GM18870 (cell line): Measurements from ENCODE around the gene RBP5.

Source experiments
- ATAC-seq: cut with Tn5 transposase; IDR thresholded peaks from one replicate; pipeline ENCODE4 v1.9.1; 2021; ENCODE audit warnings: moderate library complexity; ENCODE audit not compliant: unreplicated experiment

The RBP5 gene, protein sequence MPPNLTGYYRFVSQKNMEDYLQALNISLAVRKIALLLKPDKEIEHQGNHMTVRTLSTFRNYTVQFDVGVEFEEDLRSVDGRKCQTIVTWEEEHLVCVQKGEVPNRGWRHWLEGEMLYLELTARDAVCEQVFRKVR

DNA sequence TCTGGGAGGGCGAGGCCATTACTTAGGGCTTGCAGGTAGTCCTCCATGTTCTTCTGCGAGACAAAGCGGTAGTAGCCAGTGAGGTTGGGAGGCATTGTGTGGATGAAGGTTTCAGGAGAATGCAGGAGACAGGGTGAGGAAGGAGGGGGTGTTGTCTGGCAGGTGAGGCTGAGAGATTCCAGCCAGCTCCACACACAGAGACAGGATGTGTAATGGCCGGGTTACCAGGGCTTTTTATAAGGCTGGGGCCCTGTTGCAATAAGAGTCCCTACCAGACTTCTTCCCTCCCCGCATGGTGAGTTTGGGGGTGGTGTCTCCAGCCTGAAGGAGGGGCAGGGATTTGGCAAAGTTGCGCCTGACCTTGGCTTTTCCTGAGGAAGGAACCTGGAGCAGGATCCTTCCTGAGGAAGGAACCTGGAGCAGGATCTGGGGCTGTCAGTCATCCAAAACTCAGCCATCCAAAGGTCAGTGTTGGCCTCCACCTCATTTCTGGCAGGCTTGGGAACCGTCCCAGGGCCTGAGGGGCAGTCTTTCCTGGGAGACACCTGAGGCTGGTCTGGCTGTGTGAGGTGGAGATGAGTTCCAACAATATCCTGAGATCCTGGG, at the start of gene RBP5:
Gene RBP5, minus strand, starts transcription at position 209 of the 606 bp plus-strand sequence. Its CDS starts 114 bp downstream, at position 95.
- ATAC-seq: no peak

DNA sequence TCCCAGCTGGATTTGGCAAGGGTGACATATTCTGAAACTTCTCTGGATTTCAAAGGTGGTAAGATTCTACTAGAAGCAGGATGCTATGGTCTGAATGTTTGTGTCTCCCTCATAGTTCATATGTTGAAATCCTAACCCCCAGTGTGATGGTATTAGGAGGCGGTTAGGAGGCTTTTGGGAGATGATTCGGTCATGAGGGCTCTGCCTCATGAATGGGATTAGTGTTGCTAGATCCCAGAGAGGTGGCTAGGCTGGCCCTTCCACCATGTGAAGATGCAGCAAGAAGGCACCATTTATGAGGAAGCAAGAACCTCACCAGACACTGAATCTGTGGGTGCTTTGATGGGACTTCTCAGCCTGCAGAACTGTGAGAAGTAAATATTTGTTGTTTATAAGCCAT, 49.8 kb upstream of the RBP5 start:
- no peak for ATAC-seq

DNA sequence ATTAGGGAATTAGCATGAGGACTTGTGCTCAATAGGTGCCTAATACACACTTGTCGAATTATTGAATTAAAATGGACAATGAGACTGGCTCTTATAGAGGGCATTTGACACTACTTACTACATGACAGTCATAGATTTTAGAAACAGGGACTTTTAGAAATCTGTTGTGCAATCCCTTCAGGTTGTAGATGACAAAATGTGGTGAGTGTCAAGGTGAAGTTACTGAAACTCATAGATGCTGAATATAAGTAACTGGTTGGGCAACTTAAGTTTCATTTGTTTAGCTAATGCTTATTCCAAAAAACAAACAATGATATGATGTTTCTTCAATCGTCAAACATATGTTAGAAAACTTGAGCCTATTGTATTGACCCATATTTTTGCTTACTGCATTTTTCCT, 47.9 kb upstream of the RBP5 start:
- ATAC-seq: no peak

DNA sequence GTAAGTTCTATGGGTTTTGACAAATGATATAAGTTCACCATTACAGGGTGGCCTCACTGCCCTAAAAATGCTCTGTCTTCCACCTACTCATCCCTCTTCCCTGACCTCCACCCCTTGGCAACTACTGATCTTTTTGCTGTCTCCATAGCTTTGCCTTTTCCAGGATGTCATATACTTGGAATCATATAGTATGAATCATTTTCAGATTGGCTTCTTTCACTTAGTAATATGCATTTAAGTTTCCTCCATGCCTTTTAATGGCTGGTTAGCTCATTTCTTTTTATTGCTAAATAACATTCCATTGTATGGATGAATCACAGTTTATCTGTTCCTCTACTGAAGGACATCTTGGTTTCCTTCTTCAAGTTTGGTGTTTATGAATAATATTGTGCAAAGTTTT, 46.8 kb upstream of the RBP5 start:
- no peak for ATAC-seq

DNA sequence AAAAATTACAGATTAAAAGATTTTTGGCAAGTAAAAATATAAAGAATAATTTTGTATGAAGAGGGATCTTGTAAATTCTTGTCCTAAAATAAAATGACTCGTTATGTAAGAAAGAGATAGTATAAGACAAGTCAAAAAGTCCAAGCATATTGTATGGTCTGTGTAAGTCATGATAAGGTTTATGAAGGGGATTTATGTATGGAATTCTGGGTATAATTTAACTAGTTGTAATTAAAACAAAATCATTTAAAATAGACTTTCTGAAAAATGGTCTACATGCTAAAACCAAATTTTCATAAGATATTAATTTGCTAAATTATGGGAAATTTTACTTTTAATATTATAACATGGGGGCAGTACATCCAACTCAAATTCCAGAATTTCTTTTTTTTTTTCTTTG, 43.2 kb upstream of the RBP5 start:
- ATAC-seq: no peak

DNA sequence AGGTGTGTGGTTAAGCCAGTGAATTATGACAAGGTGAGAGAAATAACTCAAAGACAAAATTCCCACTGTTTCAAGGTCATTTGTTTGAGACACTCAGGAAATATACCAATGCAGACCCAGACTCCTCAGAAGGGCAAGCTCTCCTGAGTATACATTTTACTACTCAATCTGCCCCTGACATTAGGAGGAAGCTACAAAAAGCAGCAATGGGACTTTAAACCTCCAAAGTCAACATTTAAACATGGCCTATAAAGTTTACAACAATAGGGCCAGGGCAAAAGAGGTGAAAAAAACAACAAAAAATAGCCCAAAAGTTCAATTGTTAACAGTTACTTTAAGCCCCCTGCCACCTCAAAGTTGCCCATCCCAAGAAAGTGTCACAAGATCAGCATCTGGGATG, 41.3 kb upstream of the RBP5 start:
- ATAC-seq: no peak

DNA sequence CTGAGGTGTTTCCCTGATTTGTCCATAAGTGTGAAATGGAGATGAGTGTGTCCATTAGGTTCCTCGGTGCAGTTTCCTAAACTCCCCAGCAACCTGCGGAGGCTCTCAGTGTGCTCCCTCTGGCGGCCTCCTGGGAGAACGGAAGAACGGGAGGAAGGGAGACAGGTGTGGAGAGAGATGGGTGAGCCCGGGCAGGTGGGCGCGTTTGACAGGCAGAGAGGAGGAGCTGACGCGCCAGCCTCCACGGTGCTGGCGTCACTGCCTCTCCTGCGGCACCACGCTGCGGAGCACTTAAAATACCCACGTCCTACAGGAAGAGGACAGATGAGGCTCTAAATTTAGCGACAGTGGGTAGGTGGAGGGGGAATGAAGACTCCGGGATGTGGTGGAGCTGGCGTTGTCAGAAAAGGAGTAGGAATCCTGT, 34.0 kb upstream of the RBP5 start:
- ATAC-seq: no peak

DNA sequence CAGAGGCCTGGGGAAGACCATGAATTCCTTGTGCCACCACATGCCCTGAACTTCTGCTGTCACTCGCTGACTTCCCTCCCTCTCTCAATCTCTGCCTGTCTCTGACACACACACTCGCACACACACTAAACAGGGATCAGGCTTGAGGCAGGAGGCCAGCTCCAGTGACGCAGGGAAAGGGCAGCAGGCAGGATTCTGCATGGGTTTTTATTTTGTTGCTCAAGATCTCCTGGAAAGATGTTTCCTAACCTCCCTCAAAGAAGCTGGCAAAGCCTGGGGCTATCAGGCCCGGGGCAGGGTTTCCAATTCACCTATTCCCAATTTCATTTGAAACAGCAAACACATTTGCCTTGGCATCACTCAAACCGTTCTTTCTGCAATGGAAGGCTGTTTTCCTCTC, 33.1 kb upstream of the RBP5 start:
- ATAC-seq: no peak

DNA sequence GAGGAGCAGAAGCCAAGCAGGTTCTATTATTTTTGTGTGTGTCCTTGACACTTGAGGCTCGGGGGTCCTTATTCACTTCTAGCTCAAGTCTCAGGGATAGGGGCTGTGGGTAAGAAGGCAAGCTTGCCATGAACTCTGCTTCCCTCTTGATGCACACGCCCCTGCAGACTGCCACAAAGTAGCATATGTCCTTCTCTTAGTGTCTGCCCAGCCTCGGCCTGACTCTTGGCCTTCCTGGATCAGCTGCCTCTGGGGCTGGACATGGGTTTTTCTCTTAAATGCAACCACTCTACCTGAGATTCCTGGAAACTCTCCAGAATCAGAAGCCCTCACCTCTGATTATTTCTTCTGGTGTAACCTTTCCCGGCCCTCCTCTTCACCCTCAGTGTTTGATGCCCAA, 32.6 kb upstream of the RBP5 start:
- ATAC-seq: no peak

DNA sequence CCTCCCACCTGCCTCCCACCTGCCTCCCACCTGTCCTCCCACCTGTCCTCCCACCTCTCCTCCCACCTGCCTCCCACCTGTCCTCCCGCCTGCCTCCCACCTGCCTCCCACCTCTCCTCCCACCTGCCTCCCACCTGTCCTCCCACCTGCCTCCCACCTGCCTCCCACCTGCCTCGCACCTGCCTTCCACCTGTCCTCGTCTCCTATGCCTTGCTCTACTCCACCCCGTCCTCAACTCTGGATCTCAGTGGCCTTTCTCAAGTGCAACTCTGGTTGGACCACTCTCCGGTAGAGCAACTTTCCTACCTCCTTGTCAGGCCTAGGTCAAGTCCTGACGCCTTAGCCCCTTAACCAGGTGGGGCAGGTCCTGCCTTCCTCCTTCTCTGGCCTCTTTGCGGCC, 31.5 kb upstream of the RBP5 start:
- no peak for ATAC-seq

DNA sequence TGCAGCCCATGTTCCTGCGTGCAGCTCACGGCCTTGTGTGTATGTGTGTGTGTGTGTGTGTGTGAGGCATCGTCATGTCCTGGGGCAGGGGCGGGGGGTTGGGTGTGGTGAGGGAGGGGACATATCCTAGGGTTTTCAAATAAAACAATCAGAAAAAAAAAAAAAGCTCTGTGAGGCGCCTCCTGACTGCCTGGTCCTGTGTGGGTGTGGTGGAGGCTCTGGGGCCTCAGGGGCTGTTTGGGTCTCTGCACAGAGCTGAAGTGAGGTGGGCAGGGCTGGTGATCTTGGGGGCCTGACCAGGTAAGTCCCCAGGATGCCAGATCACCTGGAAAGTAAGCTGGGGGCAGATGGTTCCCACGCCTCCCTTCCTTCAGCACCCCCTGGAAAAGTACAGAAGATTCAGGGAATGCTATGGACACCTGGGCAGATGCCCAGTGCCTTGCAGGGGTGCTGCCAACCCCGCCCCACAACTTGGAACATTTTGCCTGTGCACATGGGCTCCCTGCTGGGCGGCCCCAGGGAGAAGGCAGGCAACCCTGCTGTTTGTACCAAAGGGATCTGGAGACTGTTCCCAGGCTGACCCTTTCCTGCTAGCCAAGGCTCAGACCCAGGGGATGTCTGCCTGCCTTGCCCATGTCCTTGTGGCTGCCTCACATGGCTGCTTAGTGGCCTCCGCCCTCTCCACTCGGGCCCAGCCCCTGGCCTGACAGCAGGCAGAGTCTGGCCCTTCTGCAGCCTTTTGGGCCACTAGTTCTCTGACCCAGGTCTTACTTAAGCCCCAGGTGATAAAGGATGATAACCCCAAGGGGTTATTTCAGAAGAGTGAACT, 30.3 kb upstream of the RBP5 start:
- no peak for ATAC-seq

DNA sequence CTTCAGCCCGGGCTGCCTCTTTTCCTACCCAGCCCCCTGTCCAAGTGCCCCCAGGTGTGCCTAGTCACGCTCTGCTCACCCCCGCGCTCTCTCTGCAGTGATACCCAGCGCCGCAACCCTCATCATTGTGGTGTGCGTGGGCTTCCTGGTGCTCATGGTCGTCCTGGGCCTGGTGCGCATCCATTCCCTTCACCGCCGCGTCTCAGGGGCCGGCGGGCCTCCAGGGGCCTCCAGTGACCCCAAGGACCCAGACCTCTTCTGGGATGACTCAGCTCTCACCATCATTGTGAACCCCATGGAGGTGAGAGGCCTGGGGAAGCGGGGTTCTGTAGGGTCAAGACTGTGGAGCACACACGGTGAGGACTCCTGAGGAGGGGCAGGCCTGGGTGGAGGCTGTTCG, 28.7 kb upstream of the RBP5 start:
- no peak for ATAC-seq

DNA sequence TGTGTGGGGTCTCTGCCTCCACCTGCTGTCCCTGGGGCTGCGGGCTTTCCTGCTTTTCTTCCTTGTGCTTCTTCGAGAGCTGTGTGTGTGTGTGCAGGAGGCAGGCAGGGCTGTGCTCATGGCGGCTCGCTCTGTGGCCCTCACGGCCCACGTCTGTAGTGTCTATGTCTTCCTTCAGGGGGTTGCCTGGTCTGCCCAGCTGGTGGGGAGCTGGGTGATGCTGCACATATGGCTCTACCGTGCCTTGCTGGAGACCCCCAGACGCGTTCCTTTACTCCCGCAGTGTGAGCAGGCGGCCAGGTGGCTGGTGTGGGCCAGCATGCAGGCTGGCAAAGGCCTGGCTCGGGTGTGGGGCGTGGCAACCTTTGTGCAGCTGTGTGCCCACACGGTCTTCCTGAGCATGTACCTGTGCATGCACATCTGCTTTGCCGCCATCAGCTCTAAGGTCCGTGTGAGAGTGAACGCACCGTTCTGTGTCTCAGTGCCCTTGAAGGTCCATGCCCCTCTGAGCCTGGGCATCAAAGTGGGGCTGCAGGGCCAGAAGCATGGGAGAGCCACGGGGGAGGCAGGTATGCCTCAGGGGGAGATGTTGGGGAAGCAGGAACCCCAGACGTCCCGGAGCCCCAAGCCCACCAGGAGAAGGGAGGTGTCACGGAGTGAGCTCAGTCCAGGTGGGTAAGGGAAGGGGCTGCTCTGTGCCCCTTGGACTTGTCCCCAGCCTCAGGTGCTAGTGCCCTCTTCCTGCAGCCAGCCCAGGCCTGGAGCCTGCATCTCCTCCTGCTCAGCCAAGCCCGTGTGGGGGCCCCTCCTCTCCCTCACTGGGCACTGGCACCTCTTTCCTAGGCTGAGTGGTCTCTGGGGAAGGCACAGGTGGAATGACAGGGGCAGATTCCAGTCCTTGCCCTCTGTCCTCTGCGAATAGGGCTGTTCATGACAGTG, 27.8 kb upstream of the RBP5 start:
- ATAC-seq: no peak

DNA sequence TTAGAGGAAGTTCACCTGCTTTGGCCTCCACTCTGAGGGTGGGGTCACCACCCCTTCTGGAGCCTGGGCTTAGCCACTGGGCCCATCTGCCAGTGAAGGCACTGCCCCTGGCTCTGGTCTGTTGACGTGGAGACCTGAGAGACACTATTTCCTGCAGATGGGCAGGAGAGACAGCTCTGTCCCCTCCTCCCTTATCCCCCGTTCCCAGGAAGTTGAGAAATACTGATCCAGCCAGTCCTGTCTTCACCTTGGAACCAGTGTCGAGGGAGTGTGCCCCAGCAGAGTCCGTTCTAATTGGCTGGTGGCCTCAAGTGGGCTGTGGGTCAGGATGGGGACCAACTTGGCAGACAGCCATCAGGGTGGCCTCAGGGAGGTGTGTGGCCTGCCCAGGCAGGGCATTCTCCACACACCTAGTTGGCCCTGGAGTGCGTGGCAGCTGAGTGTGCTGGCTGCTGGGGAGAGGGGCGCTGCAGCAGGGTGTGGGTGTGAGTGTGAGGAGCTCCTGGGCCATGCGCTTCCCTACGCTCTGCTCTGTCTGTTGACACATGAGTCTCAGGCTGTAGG, 26.9 kb upstream of the RBP5 start:
- ATAC-seq: no peak

DNA sequence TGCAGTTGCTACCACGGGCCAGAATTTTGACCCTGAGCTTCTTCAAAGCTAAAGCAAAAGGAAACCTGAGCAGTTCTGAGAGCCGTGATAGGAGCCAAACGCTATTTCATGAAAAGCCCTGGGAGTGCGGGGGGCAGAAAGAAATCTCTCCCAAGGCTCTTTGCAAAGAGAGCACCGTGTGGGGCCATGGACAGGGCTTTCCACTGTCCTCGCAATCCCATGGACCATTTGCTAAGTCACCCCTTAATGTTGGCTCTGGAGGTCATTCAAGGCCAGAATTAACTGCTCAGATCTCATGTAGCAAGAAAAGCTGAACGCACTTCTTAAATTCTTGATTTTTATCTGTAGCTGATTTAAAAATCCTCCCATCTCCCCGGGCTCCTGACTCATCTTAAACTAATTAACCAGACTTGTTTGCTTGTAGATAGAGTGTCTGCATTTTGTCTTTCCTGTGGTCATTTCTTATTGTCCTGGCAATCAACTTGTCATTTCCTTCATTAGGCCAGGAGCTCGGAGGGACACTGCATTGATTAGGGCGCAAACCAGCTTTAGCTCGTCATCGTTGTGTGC, 26.3 kb upstream of the RBP5 start:
- ATAC-seq: no peak

DNA sequence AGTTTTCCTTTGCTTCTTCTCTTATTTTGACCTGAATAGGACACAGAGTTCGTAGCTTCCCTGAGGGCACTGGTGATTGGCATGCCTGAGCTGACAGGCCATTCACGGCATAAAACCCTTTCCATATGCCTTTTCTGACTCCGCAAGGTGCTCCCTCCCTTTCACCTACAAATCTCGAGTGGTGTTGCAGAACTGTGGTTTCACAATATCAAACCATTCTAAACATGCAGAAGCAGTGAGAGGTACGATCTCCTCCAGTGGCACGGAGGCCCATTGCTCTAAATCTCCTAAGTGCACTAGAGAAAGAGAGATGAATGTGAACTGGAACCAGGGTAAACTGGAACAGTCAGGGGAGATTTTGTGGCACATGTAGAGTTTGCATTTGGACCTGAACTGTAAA, 25.4 kb upstream of the RBP5 start:
- ATAC-seq: no peak

DNA sequence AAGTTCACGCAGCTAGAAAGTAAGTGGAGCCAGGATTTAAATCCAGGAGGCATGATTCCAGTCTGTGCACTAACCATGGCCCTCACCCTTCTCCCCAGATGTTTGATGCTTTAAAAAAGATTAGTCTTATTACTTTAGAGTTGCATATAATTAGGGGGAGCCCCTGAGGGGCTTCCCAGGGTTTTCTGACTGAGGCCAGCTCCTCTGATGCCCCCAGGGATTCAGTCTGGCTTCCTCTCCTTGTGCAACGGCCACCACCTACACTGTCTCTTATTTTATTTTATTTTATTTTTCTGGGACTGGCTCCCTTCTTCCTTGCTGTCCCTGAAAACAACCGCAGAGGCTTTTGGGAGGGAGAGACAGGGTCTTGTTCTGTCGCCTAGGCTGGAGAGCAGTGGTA, 24.1 kb upstream of the RBP5 start:
- ATAC-seq: no peak

DNA sequence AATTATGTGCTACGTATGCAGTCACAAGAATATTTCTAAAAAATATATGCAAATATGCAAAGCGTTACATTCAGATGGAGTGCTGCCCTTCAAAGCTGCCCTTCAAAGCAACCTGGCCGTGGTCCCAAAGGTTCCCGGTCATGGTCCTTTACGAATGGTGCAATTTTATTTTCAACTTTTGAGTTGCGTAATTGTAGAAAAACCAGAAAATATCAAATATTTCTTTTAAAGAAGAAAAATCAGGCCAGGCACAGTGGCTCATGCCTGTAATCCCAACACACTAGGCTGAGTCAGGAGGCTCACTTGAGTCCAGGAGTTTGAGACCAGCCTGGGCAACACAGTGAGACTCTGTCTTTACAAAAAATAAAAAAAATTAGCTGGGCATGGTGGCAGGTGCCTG, 22.8 kb upstream of the RBP5 start:
- ATAC-seq: no peak

DNA sequence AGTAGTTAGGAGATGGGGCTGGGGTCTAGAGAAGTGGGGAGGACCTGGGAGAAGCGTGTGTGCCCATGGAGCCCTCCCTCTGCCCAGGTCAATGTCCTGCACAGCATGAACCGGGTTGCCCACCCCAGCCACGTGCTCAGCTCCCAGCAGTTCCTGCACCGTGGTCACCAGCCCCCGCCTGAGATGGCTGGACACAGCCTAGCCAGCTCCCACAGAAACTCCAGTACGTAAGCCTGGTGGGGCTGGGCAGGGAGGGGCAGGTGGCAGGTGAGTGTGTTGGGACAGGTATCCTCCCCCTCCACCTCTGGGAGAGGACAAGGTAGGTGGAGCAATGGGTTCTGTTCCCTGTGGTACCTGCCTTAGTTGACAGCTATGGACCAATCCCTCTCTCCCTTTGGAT, 22.2 kb upstream of the RBP5 start:
- no peak for ATAC-seq

DNA sequence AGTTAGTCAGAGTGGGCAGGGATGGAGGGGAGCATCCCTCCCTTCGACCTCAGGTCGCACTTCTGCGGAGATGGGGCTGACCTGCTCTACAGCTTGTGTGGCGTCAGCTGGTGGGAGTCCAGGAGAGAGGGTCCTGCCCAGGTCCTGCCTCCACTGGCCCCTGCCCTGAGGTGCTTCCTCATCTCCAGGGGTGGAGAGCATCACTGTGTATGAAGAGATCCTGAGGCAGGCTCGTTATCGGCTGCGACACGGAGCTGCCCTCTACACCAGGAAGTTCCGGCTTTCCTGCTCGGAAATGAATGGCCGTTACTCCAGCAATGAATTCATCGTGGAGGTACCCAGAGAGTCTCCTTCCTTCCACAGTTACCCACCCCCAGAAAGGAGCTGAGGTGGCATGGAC, 21.7 kb upstream of the RBP5 start:
- ATAC-seq: no peak

DNA sequence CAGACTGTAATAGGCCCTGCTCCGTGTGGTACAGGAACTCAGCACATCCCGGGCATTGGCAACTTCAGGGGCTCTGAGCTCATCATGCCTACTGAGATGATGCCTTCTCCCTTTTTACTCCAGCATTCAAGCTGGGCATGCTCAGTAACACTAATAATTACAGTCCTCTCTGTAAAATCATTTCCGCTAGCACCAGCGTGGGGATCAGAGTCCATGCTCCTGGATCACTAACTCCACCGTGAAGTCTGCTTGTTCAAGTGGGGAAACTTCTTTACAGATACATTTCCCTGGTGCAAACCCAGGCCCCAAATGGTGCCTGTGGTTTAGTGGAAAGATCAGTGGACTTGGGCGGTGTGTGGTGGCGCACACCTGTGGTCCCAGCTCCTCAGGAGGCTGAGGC, 18.2 kb upstream of the RBP5 start:
- no peak for ATAC-seq
